Suprapubic skin (tissue), 4 donors: ENCODE measurements around the gene SIK3. TPM values are rescaled to one million over a fixed set of nuclear protein-coding genes. Genes with fewer than 3 reads are reported as not detected.
"Not testable (repeated sequence)": the region's sequence is repeated elsewhere in the genome, so short reads cannot be mapped to it uniquely, and the experiment has no call there.

Source experiments
- DNase-seq, 2 donors: peaks; one replicate each; pipeline ENCODE4 v3.0.0-alpha.2; 2019; ENCODE audit warnings: low spot score in 2 of 2
- H3K27ac ChIP-seq: fragments of 200-600 bp; sonication (generic); one replicate; pipeline ENCODE4 v1.5.1; 2019
- H3K27me3 ChIP-seq: fragments of 200-600 bp; sonication (generic); one replicate; pipeline ENCODE4 v1.5.1; 2019
- H3K36me3 ChIP-seq: fragments of 200-600 bp; sonication (generic); one replicate; pipeline ENCODE4 v1.5.1; 2019
- H3K4me1 ChIP-seq: fragments of 200-600 bp; sonication (generic); one replicate; pipeline ENCODE4 v1.5.1; 2019
- H3K4me3 ChIP-seq: fragments of 200-600 bp; sonication (generic); one replicate; pipeline ENCODE4 v1.5.1; 2019; ENCODE audit warnings: mild to moderate bottlenecking
- H3K9me3 ChIP-seq: fragments of 200-600 bp; sonication (generic); one replicate; pipeline ENCODE4 v1.5.1; 2019
- CTCF ChIP-seq, 2 donors: fragments of 200-600 bp in 1 of 2; fragments of 450-650 bp in 1 of 2; sonication (generic) in 1 of 2; IDR thresholded peaks; one replicate each; pipeline ENCODE4 v1.5.1; 2016 to 2019; ENCODE audit warnings: antibody characterized with exemption in 2 of 2, mild to moderate bottlenecking in 1 of 2, moderate library complexity in 1 of 2
- EP300 ChIP-seq: sonication (generic); formaldehyde crosslinking; IDR thresholded peaks from one replicate; pipeline ENCODE4 v1.6.1; 2017; ENCODE audit warnings: antibody characterized with exemption
- POLR2A ChIP-seq, 2 donors: fragments of 450-650 bp; IDR thresholded peaks; one replicate each; pipeline ENCODE4 v1.6.1; 2017; ENCODE audit warnings: antibody characterized with exemption in 2 of 2, mild to moderate bottlenecking in 2 of 2, moderate library complexity in 2 of 2
- POLR2AphosphoS5 ChIP-seq, 3 donors: sonication (generic); formaldehyde crosslinking; IDR thresholded peaks; one replicate each; pipeline ENCODE4 v1.6.1; 2017; ENCODE audit warnings: antibody characterized with exemption in 3 of 3
- WGBS: methylation state at CpG from one replicate; pipeline ENCODE4 v1.1.5; 2018; 5-methylcytosine and 5-hydroxymethylcytosine counted together
- total RNA-seq, 4 donors: library from RNA; depleted of rRNA; stranded (reverse); fragments of >200 nt; gene quantifications; one replicate each; pipeline ENCODE4 v1.1.0, GENCODE V29; 2016

Gene SIK3
- total RNA-seq, 4 donors from 2014 or later: 31.6 to 60.8 (median 37.5) TPM

DNA sequence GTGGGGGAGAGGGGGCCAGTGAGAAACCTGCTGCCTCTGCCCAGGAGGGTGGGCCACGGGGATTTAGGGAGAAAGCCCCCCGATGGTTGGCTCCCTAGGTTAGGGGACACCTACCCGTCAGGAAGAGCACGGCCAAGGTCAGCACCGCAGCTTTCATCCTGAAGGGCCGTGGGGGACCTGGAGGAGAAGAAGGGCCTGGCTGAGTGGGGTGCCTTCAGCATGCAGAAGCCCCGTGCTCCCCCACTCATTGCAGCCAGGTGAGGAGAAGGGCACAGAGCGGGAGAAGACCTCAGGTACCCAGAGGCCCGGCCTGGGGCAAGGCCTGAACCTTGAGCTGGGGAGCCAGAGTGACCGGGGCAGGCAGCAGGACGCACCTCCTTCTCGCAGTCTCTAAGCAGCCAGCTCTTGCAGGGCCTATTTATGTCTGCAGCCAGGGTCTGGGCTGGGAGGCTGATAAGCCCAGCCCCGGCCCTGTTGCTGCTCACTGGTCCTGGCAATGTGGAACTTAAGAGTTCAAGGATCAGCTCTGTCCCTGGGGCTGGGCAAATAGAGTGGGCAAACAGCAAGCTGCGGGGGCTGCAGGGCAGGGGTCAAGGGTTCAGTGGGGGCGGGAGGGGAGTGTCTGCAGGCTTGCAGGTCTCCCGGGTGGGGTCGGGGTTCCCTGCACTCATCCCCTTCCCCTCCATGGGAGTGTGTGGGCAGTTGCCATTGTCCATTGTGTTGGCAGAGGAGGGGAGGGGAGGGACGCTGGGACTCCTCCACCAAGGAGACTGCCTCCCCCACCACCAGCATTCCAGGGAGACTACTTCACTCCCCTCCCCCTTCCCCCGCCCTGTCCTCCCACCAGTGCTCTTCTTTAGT, 260.8 kb downstream of the SIK3 start, which contains the start of gene APOA1:
APOA1 (minus strand) TSS at position 392 of the 861 bp plus-strand sequence; CDS start at position 157, 235 bp downstream.
- H3K36me3 ChIP-seq: no peaks in the 10 kb centered on the region
- WGBS: 88% methylated on average over 8 of the region's 19 CpGs
- TF ChIP-seq POLR2A (IDR thresholded peaks at IDR 0.05): no peak
- no peak for TF ChIP-seq POLR2AphosphoS5 (IDR thresholded peaks at IDR 0.05)
- TF ChIP-seq EP300: no peak
- TF ChIP-seq CTCF (IDR thresholded peaks at IDR 0.05): no peak
- no peaks in the 10 kb centered on the region for H3K27me3 ChIP-seq
- DNase-seq: no peak
- H3K27ac ChIP-seq: no peak within 1 kb of the TSS
- no peak within 1 kb of the TSS for H3K4me3 ChIP-seq
- no peaks in the 10 kb centered on the region for H3K9me3 ChIP-seq
- H3K4me1 ChIP-seq: peaks cover 13% of the 10 kb centered on the region

DNA sequence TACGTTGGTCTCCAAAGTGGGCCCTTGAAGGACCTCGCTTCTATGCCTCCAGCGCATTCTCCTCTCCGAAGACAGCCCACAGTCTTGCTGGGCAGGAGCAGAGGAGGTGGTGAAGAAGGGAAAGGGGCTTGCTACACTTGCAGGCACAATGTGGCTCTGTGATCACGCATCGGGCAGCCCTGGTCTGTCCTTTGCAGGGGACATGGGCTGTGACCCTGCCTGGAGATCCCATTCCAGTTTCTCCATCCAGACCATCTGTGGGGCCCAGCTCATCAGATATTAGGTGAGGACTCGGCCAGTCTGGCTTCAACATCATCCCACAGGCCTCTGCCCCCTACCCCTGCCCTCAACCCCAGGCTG, 261.6 kb downstream of the SIK3 start:
- DNase-seq: no peak
- no peak overlapping the region for H3K4me3 ChIP-seq

DNA sequence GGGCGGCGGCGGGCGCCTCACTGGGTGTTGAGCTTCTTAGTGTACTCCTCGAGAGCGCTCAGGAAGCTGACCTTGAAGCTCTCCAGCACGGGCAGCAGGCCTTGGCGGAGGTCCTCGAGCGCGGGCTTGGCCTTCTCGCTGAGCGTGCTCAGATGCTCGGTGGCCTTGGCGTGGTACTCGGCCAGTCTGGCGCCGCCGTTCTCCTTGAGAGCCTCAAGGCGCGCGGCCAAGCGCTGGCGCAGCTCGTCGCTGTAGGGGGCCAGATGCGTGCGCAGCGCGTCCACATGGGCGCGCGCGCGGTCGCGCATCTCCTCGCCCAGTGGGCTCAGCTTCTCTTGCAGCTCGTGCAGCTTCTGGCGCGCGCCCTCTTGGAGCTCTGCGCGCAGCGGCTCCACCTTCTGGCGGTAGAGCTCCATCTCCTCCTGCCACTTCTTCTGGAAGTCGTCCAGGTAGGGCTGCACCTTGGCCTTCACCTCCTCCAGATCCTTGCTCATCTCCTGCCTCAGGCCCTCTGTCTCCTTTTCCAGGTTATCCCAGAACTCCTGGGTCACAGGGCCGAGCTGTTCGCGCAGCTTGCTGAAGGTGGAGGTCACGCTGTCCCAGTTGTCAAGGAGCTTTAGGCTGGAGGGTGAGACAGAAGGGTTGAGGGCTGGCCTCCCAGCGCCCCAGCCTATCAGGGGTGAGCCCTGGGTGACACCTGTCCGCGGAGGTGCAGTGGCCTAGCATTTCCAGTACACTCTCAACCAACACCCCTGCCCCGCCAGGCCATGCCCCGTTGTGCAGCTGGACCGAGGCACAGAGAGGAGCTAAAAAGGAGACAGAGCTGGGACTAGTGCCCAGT, 262.2 kb downstream of the SIK3 start:
- peaks cover 13% of the 10 kb centered on the region for H3K4me1 ChIP-seq
- no peak overlapping the region for H3K27ac ChIP-seq
- DNase-seq: peak in 1 of 2 donors; percentile 79
- 36% methylated on average over 15 of the region's 57 CpGs for WGBS
- TF ChIP-seq POLR2AphosphoS5 (IDR thresholded peaks at IDR 0.05) (peak in 1 of 3 donors; percentile 71), POLR2A (IDR thresholded peaks at IDR 0.05) (no peak), EP300 (no peak), CTCF (IDR thresholded peaks at IDR 0.05) (peak in 1 of 2 donors; percentile 60)
- H3K9me3 ChIP-seq: no peaks in the 10 kb centered on the region
- H3K36me3 ChIP-seq: no peaks in the 10 kb centered on the region
- no peaks in the 10 kb centered on the region for H3K27me3 ChIP-seq
- H3K4me3 ChIP-seq: peak overlapping the region; percentile 43

More for the DNA sequence above, 261.6 kb downstream of the SIK3 start:
- no peaks in the 10 kb centered on the region for H3K36me3 ChIP-seq
- H3K27me3 ChIP-seq: no peaks in the 10 kb centered on the region
- no peaks in the 10 kb centered on the region for H3K9me3 ChIP-seq
- 87% methylated on average over 7 of the region's 7 CpGs for WGBS
- H3K4me1 ChIP-seq: peaks cover 13% of the 10 kb centered on the region
- H3K27ac ChIP-seq: no peak overlapping the region
- no peak for TF ChIP-seq POLR2A (IDR thresholded peaks at IDR 0.05)
- TF ChIP-seq CTCF (IDR thresholded peaks at IDR 0.05): no peak
- no peak for TF ChIP-seq EP300
- no peak for TF ChIP-seq POLR2AphosphoS5 (IDR thresholded peaks at IDR 0.05)

DNA sequence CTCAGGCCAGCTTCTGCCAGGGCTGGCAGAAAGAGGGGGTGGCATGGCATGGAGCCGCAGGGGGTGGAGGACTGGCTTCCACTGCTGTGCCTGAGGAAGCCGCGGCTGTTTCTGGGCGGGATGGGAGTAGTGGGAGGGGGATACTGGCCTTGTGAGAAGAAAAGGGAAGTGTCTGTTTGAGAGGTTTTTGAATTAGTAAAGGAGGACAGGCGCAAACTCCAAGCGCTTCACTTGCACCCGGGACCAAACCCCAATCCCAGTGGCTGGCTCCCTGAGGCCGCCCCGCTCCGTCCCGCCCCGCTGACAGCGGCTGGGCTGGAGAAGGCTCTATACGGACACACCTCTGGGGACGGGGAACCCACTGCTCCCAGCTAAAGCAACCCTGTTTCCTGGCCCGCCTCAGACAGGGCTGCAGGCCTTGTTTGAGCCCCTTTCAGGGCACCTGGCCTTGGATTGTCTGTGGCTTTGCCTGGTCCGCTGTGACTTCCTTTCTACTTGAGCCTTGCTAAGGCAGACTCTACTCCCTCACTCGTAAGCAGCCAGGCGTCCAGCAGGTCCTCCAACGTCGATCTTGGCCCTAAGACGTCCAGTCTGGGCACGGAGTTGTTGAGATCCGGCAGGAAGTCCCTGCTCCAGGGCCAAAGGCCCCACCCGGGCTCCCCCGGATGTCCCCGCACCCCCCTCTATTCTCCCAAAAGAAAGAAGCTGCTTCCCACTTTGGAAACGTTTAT, 263.0 kb downstream of the SIK3 start:
- Histone ChIP-seq H3K27ac (no peak overlapping the region), H3K27me3 (no peaks in the 10 kb centered on the region), H3K36me3 (no peaks in the 10 kb centered on the region), H3K4me3 (peak overlapping the region; percentile 43), H3K9me3 (no peaks in the 10 kb centered on the region), H3K4me1 (peaks cover 13% of the 10 kb centered on the region)
- 60% methylated on average over 16 of the region's 28 CpGs for WGBS
- DNase-seq: no peak
- TF ChIP-seq POLR2AphosphoS5 (IDR thresholded peaks at IDR 0.05) (no peak), EP300 (no peak), POLR2A (IDR thresholded peaks at IDR 0.05) (no peak), CTCF (IDR thresholded peaks at IDR 0.05) (no peak)

DNA sequence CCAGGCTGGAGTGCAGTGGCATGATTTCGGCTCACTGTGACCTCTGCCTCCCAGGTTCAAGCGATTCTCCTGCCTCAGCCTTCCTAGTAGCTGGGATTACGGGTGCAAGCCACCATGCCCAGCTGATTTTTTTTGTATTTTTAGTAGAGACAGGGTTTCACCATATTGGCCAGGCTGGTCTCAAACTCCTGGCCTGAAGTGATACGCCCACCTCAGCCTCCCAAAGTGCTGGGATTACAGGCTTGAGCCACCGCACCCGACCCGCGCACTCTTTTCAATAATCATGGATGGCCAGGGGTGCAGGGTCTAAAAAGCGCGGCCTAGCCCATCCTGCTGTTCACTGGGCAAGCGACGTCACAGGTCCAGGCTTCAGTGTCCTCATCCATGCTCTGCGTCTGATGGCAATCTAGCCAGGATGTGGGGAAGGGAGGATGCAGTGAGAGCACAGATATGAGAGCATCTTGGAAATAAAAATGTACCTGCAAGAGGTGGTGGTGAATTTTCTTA, 263.6 kb downstream of the SIK3 start:
- not testable (repeated sequence) for H3K36me3 ChIP-seq, H3K9me3 ChIP-seq, DNase-seq, H3K4me3 ChIP-seq, H3K27me3 ChIP-seq, H3K27ac ChIP-seq
- peaks cover 13% of the 10 kb centered on the region for H3K4me1 ChIP-seq
- WGBS: 80% methylated on average over 13 of the region's 13 CpGs
